Sigmoid colon (tissue), 3 donors: Measurements from ENCODE around the gene HELZ.

Source experiments
- CTCF ChIP-seq, 4 experiments: fragments of 450-650 bp in 3 of 4; fragments of 200-600 bp in 1 of 4; IDR thresholded peaks; one replicate each; pipeline ENCODE4 v1.5.1; 2016 to 2019; ENCODE audit warnings: antibody characterized with exemption in 4 of 4, mild to moderate bottlenecking in 3 of 4, moderate library complexity in 2 of 4
- POLR2A ChIP-seq, 2 donors: fragments of 450-650 bp; IDR thresholded peaks; one replicate each; pipeline ENCODE4 v1.6.1; 2016; ENCODE audit warnings: antibody characterized with exemption in 2 of 2, mild to moderate bottlenecking in 2 of 2, moderate library complexity in 2 of 2

GRCh38 chr17:67096609-67097008 is 148.4 kb downstream of the HELZ start:
- TF ChIP-seq POLR2A (IDR thresholded peaks at IDR 0.05) (no peak), CTCF (IDR thresholded peaks at IDR 0.05) (no peak)
